GM21447 (cell line): Measurements from ENCODE around the gene TMC1.
"Not testable (repeated sequence)": the region's sequence is repeated elsewhere in the genome, so short reads cannot be mapped to it uniquely, and the experiment has no call there.

Experiments used
- ATAC-seq: cut with Tn5 transposase; IDR thresholded peaks from one replicate; pipeline ENCODE4 v1.9.1; 2021; ENCODE audit not compliant: unreplicated experiment

The TMC1 gene

DNA sequence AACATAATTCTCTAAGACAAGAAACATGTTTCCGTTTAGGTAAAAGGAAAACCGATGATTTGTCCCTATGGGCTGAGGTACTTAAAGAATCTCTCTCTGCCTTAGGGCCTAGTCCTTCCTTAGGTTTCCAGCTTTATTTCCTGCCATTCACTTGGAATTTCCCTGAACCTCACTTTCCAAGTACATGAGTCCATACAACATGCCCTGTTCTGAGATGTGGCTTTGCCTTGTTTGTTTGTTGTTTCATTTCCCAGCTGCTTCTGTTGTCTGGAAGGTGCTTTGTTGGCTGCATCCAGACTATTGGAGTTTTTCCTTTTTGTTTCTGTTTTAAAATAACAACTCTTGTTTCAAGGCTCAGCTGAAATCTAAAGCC is 336.2 kb downstream of the TMC1 start:
- no peak for ATAC-seq

GRCh38 chr9:72858089-72858912 is 336.9 kb downstream of the TMC1 start:
- no peak for ATAC-seq

DNA sequence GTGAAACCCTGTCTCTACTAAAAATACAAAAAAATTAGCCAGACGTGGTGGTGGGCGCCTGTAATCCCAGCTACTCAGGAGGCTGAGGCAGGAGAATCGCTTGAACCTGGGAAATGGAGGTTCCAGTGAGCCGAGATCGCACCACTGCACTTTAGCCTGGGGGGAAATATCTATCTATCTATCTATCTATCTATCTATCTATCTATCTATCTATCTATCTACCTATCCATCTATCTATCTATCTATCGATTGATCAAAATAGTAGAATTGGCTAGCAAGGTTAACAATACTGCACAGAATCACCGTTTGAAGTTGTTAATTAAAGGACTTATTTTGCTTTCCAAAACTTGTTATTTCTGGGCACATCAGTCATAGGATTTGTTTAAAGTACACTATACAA is 341.4 kb downstream of the TMC1 start:
- not testable (repeated sequence) for ATAC-seq

- no peak for ATAC-seq
These were observed 342.2 kb downstream of the TMC1 start for GRCh38 chr9:72863456-72864094.

DNA sequence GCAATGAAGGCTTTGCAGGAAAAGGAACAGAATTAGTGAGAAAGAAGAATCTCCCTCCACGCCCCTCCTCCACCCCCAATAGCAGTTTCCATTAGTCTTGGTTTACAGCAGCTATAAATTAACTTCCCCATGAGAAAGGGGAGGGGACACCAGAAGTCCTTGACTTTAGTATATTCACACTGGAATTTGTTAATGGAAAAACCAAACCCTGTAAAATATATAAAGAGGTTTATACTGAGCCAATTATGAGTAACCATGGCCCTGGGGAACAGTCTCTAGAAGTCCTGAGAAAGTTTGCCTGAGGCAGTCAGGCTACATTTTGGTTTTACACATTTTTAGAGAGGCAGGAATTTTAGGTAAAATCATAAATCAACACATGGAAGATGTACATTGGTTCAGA is 342.9 kb downstream of the TMC1 start:
- no peak for ATAC-seq

DNA sequence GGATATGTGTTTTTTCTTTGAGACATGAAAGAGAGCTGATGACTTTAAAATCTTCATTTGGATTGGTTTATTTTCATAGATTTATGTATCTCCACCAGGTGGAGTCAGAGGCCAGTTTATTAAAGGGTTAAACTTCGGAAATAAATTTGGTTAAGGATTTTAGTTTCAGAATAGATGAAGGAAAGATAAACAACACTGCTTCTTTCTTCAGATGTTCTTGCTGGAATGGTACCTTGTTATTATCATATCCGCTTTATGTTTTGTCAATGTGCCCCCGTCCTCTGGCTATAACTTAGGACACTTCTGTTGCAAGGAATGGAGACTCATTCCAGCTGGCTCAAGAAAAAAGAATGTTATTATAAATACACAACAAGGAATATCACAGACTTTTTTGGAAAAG is 350.3 kb downstream of the TMC1 start:
- no peak for ATAC-seq

GRCh38 chr9:72872718-72873117 is 351.3 kb downstream of the TMC1 start:
- no peak for ATAC-seq

- ATAC-seq = no peak
These were observed 352.0 kb downstream of the TMC1 start for GRCh38 chr9:72873456-72873855.

DNA sequence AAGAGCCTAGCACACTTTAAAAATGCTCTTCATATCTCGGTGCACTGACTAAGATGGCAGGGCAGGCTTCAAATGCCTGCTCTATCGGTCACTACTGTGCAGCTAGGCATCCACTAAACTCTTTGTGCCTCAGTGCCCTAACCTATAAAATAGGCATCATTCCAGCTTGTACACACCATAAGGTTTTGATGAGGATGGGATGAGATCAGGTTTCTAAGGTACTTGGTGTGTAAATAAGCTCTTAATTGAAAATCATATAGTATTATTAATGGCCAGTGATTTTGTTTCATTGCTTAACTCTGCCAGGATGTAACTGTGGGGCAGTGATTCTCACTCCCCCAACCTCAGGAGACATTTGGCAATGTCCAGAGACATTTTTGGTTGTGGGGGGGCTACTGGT is 352.9 kb downstream of the TMC1 start:
- no peak for ATAC-seq

- no peak for ATAC-seq
These were observed 353.8 kb downstream of the TMC1 start for GRCh38 chr9:72875221-72875620.

- no peak for ATAC-seq
These were observed 359.4 kb downstream of the TMC1 start for GRCh38 chr9:72880821-72881220.

- no peak for ATAC-seq
These were observed 360.8 kb downstream of the TMC1 start for GRCh38 chr9:72882117-72882775.

- no peak for ATAC-seq
These were observed 362.5 kb downstream of the TMC1 start for GRCh38 chr9:72883875-72884274.

DNA sequence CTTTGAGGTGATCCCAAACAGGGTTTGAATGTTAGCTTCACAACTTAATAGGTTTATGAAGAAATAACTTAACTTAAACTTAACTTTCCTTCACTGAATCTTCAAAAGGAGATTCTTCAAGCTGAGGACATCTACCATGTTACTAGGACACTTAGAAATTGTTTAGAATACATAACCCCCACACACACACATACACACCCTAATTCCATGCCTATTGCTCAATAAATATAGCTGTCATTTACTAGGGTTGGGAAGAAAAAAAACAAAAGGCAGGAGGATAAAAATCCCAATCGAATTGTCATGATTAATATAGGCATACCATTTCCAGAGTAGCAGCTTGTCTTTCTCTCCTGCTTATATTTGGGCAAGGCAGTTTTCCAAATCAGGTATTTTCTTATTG is 363.1 kb downstream of the TMC1 start:
- ATAC-seq = no peak
